GM21786 (cell line): ENCODE data around the gene GSAP.
"Not testable (repeated sequence)": the region's sequence is repeated elsewhere in the genome, so short reads cannot be mapped to it uniquely, and the experiment has no call there.

ENCODE experiments used
- ATAC-seq: cut with Tn5 transposase; IDR thresholded peaks from one replicate; pipeline ENCODE4 v1.9.1; 2021; ENCODE audit not compliant: unreplicated experiment

The GSAP gene

DNA sequence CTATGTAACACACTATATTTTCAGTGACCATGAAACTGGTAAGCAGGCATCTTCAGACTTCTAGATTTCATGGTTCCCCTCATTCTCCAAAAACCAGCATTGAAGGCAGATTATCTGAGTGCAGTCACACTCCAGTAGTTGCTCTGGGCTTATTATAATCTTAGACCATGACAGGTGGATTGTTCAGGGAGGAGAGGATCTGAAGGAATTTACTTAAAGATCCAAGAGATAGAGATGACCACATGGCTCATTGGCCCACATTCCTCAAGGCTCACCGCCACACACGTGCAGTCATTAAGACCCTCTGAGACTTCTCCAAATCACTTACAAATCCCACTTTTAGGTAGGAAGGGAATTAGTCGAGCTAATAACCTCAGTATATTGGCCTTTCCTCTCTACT is 55.2 kb downstream of the GSAP start:
- no peak for ATAC-seq

DNA sequence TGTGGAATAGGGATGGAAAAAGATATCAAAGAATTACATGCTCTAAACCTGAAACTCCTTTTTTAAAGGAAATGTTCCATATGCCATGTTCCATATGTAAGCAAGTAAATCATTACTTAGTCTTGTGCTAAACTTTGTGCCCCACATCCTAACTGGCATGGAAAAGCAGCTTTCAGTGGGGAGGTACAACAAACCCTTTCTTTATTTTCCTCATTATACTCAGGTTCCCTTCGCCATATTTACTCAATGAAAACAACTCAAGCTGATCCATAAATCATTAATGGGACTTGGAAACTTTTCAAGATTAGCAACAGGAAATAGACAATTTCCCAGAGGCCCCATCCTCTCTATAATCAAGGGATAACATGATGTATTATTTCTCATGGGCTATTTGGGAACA is 56.0 kb downstream of the GSAP start:
- no peak for ATAC-seq

- ATAC-seq: no peak
These were observed 56.5 kb downstream of the GSAP start for GRCh38 chr7:77359599-77359998.

DNA sequence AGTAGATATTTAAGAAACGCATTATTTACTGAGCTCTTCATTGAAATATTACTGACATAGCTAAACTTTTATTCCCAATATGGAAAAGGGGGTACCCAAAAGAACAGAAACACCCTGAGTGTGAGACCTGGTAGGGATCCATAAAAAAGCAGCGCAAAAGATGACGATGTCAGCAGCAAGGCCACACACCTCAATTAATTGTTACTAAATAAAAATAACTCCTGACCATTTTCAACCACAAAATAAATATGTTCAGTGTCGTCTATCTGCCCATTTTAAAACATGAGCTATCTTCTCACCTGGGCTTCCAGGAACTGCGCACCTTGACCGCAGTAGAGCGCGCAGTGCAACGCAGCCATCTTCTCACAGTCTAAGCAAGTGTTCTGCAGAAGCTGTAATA is 61.2 kb downstream of the GSAP start:
- ATAC-seq: no peak

GRCh38 chr7:77354484-77354883 is 61.7 kb downstream of the GSAP start:
- ATAC-seq: no peak

GRCh38 chr7:77353911-77354310 is 62.2 kb downstream of the GSAP start:
- no peak for ATAC-seq

GRCh38 chr7:77353407-77353721 is 62.8 kb downstream of the GSAP start:
- no peak for ATAC-seq

GRCh38 chr7:77352665-77353406 is 63.3 kb downstream of the GSAP start:
- no peak for ATAC-seq

DNA sequence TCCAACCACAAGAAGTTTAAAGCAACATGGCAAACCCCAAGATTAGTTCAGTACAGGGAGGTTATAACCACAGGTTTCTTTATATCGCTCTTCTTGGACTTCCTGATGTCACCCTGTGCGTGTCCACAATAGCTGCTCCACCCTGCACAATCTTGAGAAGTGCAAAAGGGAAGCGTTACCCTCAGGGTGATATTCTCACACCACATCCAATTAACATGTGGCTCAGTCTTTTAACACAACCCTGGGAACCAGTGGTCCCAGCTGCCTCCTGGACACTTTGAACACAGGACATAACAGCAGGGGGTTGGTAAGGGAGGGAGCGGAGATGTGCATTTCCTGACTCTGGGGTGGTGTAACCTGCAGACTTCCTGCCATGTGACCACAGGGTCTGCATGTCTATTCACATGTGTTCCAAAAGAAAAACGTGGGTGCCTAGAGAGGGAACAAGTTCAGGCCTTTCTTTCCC is 64.6 kb downstream of the GSAP start:
- ATAC-seq: peak; percentile 91

DNA sequence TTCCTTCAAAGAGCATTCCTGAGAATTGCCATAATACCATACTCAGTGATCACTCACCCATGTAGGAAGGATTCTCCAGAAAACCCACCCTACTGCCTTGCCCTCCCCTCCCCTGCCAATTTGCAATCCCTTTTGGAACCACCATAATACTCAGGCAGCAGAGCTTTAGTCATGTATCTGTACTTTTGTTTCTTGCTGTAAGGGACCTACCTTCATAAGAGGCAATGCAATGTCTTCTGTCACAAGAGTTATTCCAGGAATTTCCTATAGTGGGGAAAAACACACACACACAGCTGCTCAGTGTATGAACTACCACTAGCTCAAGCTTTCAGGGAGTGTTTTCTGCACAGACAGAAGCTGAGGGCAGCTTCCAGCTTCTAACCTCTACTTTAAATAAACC is 67.0 kb downstream of the GSAP start:
- no peak for ATAC-seq

DNA sequence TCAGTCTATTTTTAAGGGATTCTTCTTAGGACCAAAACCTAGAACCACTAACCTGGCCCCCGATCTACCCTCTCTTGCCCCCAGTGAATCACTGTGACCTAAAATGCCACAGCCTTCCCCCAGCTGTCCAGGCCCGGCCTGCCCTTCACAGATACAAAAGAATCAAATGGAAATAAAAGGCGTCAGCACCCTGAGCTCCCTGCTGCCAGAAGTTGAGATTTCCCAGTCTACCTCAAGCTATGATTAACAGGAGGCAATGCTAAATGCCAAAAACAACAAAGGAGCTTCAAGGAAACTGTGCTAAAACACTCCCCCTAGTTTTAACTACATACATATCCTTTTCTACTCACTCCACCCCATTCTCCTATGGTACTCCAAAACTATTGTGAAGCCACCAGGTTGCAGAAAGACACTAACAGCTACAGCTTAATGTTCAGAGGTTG is 67.8 kb downstream of the GSAP start:
- no peak for ATAC-seq

- no peak for ATAC-seq
These were observed 69.7 kb downstream of the GSAP start for GRCh38 chr7:77346441-77346840.

DNA sequence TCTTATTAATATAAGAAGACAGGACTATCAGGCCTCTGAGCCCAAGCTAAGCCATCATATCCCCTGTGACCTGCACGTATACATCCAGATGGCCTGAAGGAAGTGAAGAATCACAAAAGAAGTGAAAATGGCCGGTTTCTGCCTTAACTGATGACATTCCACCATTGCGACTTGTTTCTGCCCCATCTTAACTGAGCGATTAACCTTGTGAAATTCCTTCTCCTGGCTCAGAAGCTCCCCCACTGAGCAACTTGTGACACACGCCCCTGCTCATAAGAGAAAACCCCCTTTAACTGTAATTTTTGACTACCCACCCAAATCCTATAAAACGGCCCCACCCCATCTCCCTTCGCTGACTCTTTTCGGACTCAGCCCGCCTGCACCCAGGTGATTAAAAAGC is 70.7 kb downstream of the GSAP start:
- not testable (repeated sequence) for ATAC-seq

DNA sequence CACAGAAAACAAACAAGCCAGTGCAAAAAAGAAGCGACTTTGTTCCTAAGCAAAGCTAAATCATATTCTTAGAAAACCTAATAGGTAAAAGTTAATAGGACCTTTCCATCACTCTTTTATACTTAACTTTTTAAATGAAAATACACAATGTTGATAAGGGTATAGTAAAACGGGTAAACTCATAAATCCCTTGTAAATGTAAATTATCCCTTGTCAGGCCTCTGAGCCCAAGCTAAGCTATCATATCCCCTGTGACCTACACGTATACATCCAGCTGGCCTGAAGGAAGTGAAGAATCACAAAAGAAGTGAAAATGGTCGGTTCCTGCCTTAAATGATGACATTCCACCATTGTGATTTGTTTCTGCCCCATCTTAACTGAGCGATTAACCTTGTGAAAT is 76.4 kb downstream of the GSAP start:
- no peak for ATAC-seq

- ATAC-seq: no peak
These were observed 77.1 kb downstream of the GSAP start for GRCh38 chr7:77338883-77339629.

GRCh38 chr7:77338260-77338659 is 77.9 kb downstream of the GSAP start:
- no peak for ATAC-seq

GRCh38 chr7:77337456-77337990 is 78.6 kb downstream of the GSAP start:
- ATAC-seq: no peak

DNA sequence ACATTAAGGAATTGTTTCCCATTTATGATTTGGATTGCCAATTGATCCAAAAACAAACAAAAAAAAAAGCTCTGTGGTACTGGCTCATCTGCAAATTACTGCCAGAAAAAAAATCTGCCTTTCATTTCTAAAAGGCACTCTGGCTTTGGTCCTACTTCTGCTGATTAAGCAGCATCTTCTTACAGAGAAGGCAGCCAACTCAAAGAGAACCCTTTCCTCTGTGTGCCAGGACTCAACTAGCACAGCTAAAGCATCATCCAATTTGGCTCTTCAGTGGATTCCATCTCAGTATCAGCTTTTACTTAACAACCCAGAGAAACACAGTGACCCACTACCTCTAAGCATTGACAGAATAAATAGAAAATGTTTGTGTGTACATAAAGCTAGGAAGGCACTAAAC is 80.6 kb downstream of the GSAP start:
- no peak for ATAC-seq

DNA sequence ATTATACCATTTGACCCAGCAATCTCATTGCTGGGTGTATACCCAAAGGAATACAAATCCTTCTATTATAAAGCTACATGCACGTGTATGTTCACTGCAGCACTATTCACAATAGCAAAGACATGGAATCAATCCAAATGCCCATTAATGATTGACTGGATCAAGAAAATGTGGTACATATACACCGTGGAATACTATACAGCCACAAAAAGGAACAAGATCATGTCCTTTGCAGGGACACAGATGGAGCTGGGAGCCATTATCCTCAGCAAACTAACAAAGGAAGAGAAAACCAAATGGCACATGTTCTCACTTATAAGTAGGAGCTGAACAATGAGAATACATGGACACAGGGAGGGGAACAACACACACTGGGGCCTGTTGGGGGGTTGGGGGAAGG is 82.1 kb downstream of the GSAP start:
- ATAC-seq: not testable (repeated sequence)

- ATAC-seq: peak; percentile 63
These were observed 84.0 kb downstream of the GSAP start for GRCh38 chr7:77331938-77332695.

DNA sequence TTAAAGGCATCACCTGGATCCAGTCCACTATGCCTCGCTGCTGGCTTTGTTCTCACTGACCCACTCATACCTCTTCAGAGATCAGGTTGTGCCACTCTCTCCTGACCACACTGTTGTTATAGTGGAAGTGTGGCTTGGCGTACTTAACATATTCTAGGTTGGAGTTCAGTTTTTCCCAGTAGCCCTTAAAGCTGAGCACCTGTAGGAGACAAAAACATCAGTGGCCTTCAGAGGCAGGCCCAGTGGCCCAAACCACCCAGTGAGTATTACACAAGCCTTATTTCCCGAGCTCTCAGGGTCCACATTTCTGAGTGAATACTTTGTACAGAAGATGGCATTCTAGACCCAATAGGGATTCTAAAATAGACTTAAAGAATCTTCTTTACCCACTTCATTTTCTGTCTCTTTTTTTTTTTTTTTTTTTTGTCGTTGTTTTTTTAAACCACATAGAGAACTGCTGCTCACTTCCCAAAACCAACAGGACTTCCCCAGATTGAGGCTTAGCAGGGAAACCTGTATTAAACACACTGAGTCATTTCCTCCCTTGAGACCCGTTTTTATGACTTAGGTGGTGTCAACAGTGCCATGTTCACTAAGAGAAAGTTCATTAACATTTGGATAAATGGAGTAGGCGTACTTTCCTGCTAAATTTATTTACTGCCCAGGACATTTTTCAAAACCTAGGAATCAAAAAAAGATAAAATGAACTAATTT is 85.8 kb downstream of the GSAP start:
- ATAC-seq: peak; percentile 67
